K562 (cell line): ENCODE measurements around the gene RPL28.

ENCODE experiments used
- CREB3L1 ChIP-seq: fragments of 450-650 bp; IDR thresholded peaks from 2 replicates; pipeline ENCODE4 v1.6.1; 2014; ENCODE audit warnings: low read depth, mild to moderate bottlenecking, moderate library complexity, borderline replicate concordance
- ELF1 ChIP-seq: fragments of 200-800 bp; sonication (Bioruptor generic); IDR thresholded peaks from 2 replicates; pipeline ENCODE4 v1.6.1; 2016; ENCODE audit warnings: missing genetic modification characterization, missing compliant biosample characterization
- RCOR1 ChIP-seq, 2 experiments: IDR thresholded peaks; 2 replicates each; pipeline ENCODE4 v1.6.1; 2012; ENCODE audit warnings: low read depth in 2 of 2, low read length in 2 of 2, borderline replicate concordance in 1 of 2, improper control_type of control experiment in 1 of 2
- REST ChIP-seq, 2 experiments: fragments of 450-650 bp; formaldehyde crosslinking in 1 of 2; IDR thresholded peaks; 2 replicates each; pipeline versions ENCODE4 v1.4.0 to v1.6.1; 2014 to 2020; ENCODE audit warnings: mild to moderate bottlenecking in 2 of 2, borderline replicate concordance in 1 of 2, low read depth in 1 of 2
- SMARCB1 ChIP-seq: IDR thresholded peaks from 2 replicates; pipeline ENCODE4 v1.6.1; 2011; ENCODE audit warnings: improper control_type of control experiment, low read depth; ENCODE audit not compliant: insufficient read length
- ZBTB2 ChIP-seq: fragments of 450-650 bp; IDR thresholded peaks from 2 replicates; pipeline ENCODE4 v1.6.1; 2016; ENCODE audit warnings: antibody characterized with exemption
- ZBTB43 ChIP-seq: sonication (generic); formaldehyde crosslinking; IDR thresholded peaks from 2 replicates; pipeline ENCODE4 v1.8.0; 2023; ENCODE audit warnings: mild to moderate bottlenecking, missing genetic modification reagents
- ZNF197 ChIP-seq: fragments of 200-800 bp; sonication (Bioruptor generic); IDR thresholded peaks from 2 replicates; pipeline ENCODE4 v1.6.1; 2016; ENCODE audit warnings: low read depth, missing genetic modification characterization, missing compliant biosample characterization
- ZNF780A ChIP-seq: fragments of 250-450 bp; sonication (Bioruptor Pico); IDR thresholded peaks from 2 replicates; pipeline ENCODE4 v1.5.0; 2021; ENCODE audit warnings: mild to moderate bottlenecking
- TF ChIP-seq, protein P1 (sequence below), 3 experiments: IDR thresholded peaks in 2 of 3; conservative IDR thresholded peaks in 1 of 3; 2 replicates each; pipeline ENCODE4 v1.5.1; 2011 to 2012; ENCODE audit warnings: low read length in 3 of 3, mild to moderate bottlenecking in 3 of 3, control low read depth in 2 of 3, improper control_type of control experiment in 1 of 3, inconsistent platforms in 1 of 3, low read depth in 1 of 3, mixed read lengths in 1 of 3, moderate library complexity in 1 of 3; ENCODE audit not compliant: insufficient read depth in 2 of 3
- TF ChIP-seq, protein P2 (sequence below): sonication (generic); formaldehyde crosslinking; IDR thresholded peaks from 2 replicates; pipeline ENCODE4 v1.8.1; 2023; ENCODE audit warnings: mild to moderate bottlenecking, missing genetic modification reagents, moderate library complexity
- TF ChIP-seq, protein P3 (sequence below), 2 experiments: fragments of 450-650 bp in 1 of 2; sonication (generic) in 1 of 2; formaldehyde crosslinking in 1 of 2; IDR thresholded peaks in 1 of 2; conservative IDR thresholded peaks in 1 of 2; 2 replicates each; pipeline versions ENCODE4 v1.6.1 to v1.8.1; 2016 to 2023; ENCODE audit warnings: mild to moderate bottlenecking in 2 of 2, moderate library complexity in 2 of 2, inconsistent platforms in 1 of 2, missing genetic modification reagents in 1 of 2

DNA sequence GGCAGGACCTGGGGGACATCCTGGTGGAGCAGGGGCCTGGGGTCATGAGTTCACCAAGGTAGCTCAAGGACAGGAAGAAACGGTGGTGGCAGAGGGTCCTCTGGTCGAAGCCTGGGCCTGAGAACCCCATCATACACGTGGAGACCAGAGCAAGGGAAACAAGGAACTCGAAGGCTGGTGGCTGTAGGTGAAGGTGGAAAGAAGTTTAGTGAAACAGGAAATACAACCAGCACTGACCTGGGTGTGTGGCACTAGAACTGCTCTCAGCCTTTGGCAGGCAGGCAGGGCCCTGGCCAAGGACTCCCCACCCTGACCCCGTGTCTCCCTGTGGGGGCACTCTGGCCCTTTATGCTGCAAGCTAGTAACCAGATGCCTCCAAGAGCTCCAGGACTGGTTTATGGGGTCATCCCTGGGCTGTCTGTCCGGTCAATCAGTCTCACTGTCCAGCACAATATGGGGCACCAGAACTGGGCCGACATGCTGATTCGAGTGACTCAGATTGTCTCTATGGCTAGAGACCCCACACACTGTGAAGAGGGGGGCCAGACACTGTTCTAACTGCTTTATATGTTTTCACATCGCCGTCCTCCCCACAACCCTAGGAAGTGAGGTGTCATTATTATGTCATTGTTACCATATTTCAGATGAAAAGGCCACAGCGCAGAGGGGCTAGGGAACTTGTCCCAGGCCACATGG is 35.0 kb upstream of the RPL28 start:
- TF ChIP-seq CREB3L1 (no peak), ZNF780A (CRISPR knock-in tag) (no peak), ELF1 (no peak), REST (IDR thresholded peaks at IDR 0.05; ENCODE audit: borderline replicate concordance) (no peak), REST (CRISPR knock-in tag; IDR thresholded peaks at IDR 0.05; ENCODE audit: low read depth) (no peak), ZBTB43 (CRISPR knock-in tag) (no peak), SMARCB1 (no peak), ZBTB2 (no peak), RCOR1 (IDR thresholded peaks at IDR 0.05; ENCODE audit: borderline replicate concordance in 1 of 2, low read depth in 2 of 2, low read length in 2 of 2) (no peak), ZNF197 (CRISPR knock-in tag) (no peak)
- TF ChIP-seq, protein P1, sequence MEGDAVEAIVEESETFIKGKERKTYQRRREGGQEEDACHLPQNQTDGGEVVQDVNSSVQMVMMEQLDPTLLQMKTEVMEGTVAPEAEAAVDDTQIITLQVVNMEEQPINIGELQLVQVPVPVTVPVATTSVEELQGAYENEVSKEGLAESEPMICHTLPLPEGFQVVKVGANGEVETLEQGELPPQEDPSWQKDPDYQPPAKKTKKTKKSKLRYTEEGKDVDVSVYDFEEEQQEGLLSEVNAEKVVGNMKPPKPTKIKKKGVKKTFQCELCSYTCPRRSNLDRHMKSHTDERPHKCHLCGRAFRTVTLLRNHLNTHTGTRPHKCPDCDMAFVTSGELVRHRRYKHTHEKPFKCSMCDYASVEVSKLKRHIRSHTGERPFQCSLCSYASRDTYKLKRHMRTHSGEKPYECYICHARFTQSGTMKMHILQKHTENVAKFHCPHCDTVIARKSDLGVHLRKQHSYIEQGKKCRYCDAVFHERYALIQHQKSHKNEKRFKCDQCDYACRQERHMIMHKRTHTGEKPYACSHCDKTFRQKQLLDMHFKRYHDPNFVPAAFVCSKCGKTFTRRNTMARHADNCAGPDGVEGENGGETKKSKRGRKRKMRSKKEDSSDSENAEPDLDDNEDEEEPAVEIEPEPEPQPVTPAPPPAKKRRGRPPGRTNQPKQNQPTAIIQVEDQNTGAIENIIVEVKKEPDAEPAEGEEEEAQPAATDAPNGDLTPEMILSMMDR (IDR thresholded peaks at IDR 0.05 in 2 of 3, conservative IDR thresholded peaks at IDR 0.05 in 1 of 3; ENCODE audit: insufficient read depth in 2 of 3, low read depth in 1 of 3, low read length in 3 of 3): no peak
- TF ChIP-seq, protein P2, sequence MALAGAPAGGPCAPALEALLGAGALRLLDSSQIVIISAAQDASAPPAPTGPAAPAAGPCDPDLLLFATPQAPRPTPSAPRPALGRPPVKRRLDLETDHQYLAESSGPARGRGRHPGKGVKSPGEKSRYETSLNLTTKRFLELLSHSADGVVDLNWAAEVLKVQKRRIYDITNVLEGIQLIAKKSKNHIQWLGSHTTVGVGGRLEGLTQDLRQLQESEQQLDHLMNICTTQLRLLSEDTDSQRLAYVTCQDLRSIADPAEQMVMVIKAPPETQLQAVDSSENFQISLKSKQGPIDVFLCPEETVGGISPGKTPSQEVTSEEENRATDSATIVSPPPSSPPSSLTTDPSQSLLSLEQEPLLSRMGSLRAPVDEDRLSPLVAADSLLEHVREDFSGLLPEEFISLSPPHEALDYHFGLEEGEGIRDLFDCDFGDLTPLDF (CRISPR knock-in tag): no peak
- TF ChIP-seq, protein P3, sequence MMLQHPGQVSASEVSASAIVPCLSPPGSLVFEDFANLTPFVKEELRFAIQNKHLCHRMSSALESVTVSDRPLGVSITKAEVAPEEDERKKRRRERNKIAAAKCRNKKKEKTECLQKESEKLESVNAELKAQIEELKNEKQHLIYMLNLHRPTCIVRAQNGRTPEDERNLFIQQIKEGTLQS (IDR thresholded peaks at IDR 0.05): no peak
- TF ChIP-seq, protein P3 (CRISPR knock-in tag; conservative IDR thresholded peaks at IDR 0.05): no peak
